ENCODE measurements around the gene NUTM1. TPM values are rescaled to one million over a fixed set of nuclear protein-coding genes. Genes with fewer than 3 reads are reported as not detected.
"Not testable (repeated sequence)": the region's sequence is repeated elsewhere in the genome, so short reads cannot be mapped to it uniquely, and the experiment has no call there.

NUTM1 gene
- total and polyA plus RNA-seq, 2 experiments from 2014 or later = not detected

GRCh38 chr15:34403899-34404298 lies 60.8 kb downstream of the NUTM1 start:
- not testable (repeated sequence) for H3K9me3 ChIP-seq (ENCODE audit: low read depth); H3K4me1 ChIP-seq (ENCODE audit: insufficient read depth); H4K20me1 ChIP-seq (ENCODE audit: insufficient read depth, poor library complexity, severe bottlenecking); H3K4me3 ChIP-seq; H3K79me2 ChIP-seq; DNase-seq (ENCODE audit: low spot score); H3K36me3 ChIP-seq (replicated peaks; ENCODE audit: insufficient read depth, low read depth); H2AFZ ChIP-seq; H3K9me2 ChIP-seq (replicated peaks; ENCODE audit: insufficient read depth); H3K4me2 ChIP-seq; H3K27me3 ChIP-seq; H3K27ac ChIP-seq
- no CpG with 5 or more reads among the region's 3 CpGs for WGBS (ENCODE audit: low lambda C conversion rate, missing lambda C conversion rate)

MicroRNAs within 50 kb of the gene (microRNA counts, 767-probe panel; counts per million panel counts)
- not detected for microRNA hsa-miR-1233

Small RNA genes within 50 kb of the gene (microRNA-seq; reads per million reads assigned to microRNA genes)
- gene MIR1233-1 = not detected

Small RNA genes within 50 kb of the gene (small RNA-seq; reads per million reads assigned to genes)
- gene MIR1233-1 (not detected), gene RF00019 (not detected)

Other genes starting within 250 kb of the NUTM1 start
- gene EMC7, start 241.5 kb upstream of the NUTM1 start, total RNA-seq = 56.4 and 63.2 TPM in 2 replicates
- gene EMC7, start 241.5 kb upstream of the NUTM1 start, polyA plus RNA-seq = 191 and 207 TPM in 2 replicates
- 1.9 and 2.0 TPM in 2 replicates for gene PGBD4, start 241.2 kb upstream of the NUTM1 start, total RNA-seq
- gene PGBD4, start 241.2 kb upstream of the NUTM1 start, polyA plus RNA-seq = 0.54 and 0.56 TPM in 2 replicates
- gene KATNBL1, start 133.2 kb upstream of the NUTM1 start, total RNA-seq = 127 and 166 TPM in 2 replicates
- 55.4 and 72.0 TPM in 2 replicates for gene KATNBL1, start 133.2 kb upstream of the NUTM1 start, polyA plus RNA-seq
- gene EMC4, start 118.3 kb upstream of the NUTM1 start, total RNA-seq = 149 and 206 TPM in 2 replicates
- 165 and 173 TPM in 2 replicates for gene EMC4, start 118.3 kb upstream of the NUTM1 start, polyA plus RNA-seq
- 12.2 and 13.1 TPM in 2 replicates for gene SLC12A6, start 5.5 kb upstream of the NUTM1 start, total RNA-seq
- 5.9 and 7.4 TPM in 2 replicates for gene SLC12A6, start 5.5 kb upstream of the NUTM1 start, polyA plus RNA-seq
- 284 and 308 TPM in 2 replicates for gene NOP10, start 179 bp upstream of the NUTM1 start, total RNA-seq
- gene NOP10, start 179 bp upstream of the NUTM1 start, polyA plus RNA-seq = 324 and 378 TPM in 2 replicates
- 9.1 and 13.5 TPM in 2 replicates for gene LPCAT4, start 23.9 kb downstream of the NUTM1 start, total RNA-seq
- 22.1 and 35.7 TPM in 2 replicates for gene LPCAT4, start 23.9 kb downstream of the NUTM1 start, polyA plus RNA-seq
- gene GOLGA8A, start 94.5 kb downstream of the NUTM1 start, total RNA-seq = 17.7 and 27.2 TPM in 2 replicates
- 51.2 and 73.0 TPM in 2 replicates for gene GOLGA8A, start 94.5 kb downstream of the NUTM1 start, polyA plus RNA-seq
- 30.4 and 38.7 TPM in 2 replicates for gene GOLGA8B, start 240.3 kb downstream of the NUTM1 start, total RNA-seq
- 45.8 and 71.6 TPM in 2 replicates for gene GOLGA8B, start 240.3 kb downstream of the NUTM1 start, polyA plus RNA-seq